ENCODE measurements around the gene MTMR3.

MTMR3 gene

DNA sequence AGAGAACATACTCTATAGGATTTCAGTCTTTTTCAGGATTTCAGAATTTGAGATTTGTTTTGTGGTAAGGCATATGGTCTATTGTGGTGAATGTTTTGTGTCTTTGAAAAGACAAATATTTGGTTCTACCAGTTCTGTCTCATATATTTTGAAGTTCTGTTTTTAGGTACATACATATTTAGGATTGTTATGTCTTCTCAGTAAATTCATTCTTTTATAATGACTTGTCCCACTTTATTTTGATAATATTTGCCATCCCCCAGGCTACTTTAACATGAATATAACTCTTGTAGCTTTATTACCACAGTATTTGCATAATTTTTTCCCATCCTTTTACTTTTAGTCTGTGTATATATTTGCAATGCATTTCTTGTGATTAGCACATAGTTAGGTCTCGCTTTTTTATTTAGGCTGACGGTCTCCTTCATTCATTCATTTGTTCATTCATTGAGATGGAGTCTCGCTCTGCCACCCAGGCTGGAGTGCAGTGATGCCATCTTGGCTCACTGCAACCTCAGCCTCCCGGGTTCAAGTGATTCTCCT is 32.1 kb downstream of the MTMR3 start:
- no peak overlapping the region for H3K4me3 ChIP-seq (IDR thresholded peaks at IDR 0.05; ENCODE audit: insufficient read depth, low read depth, low read length)
- H3K27me3 ChIP-seq (ENCODE audit: insufficient read depth, low read depth), result no peaks in the 10 kb centered on the region
- peaks cover 25% of the 10 kb centered on the region; the same call in 1 of the 2 replicates for H3K79me2 ChIP-seq (ENCODE audit: insufficient read depth, low read depth)
- no peak overlapping the region for H2AFZ ChIP-seq (ENCODE audit: low read depth)
- peaks cover 15% of the 10 kb centered on the region for H3K4me1 ChIP-seq (ENCODE audit: low read depth, poor library complexity, severe bottlenecking)
- no peak overlapping the region for H3K27ac ChIP-seq
- H3K36me3 ChIP-seq (ENCODE audit: insufficient read depth), result no peaks in the 10 kb centered on the region
- H3K9ac ChIP-seq, result no peak overlapping the region
- TF ChIP-seq, protein P1, sequence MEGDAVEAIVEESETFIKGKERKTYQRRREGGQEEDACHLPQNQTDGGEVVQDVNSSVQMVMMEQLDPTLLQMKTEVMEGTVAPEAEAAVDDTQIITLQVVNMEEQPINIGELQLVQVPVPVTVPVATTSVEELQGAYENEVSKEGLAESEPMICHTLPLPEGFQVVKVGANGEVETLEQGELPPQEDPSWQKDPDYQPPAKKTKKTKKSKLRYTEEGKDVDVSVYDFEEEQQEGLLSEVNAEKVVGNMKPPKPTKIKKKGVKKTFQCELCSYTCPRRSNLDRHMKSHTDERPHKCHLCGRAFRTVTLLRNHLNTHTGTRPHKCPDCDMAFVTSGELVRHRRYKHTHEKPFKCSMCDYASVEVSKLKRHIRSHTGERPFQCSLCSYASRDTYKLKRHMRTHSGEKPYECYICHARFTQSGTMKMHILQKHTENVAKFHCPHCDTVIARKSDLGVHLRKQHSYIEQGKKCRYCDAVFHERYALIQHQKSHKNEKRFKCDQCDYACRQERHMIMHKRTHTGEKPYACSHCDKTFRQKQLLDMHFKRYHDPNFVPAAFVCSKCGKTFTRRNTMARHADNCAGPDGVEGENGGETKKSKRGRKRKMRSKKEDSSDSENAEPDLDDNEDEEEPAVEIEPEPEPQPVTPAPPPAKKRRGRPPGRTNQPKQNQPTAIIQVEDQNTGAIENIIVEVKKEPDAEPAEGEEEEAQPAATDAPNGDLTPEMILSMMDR (conservative IDR thresholded peaks at IDR 0.05; ENCODE audit: low read depth, low read length), result no peak
- 0 out of 2 replicates have a peak, but pooled peaks cover 5% of the 10 kb centered on the region for H4K20me1 ChIP-seq (ENCODE audit: insufficient read depth)
- H3K4me2 ChIP-seq, result no peak overlapping the region

DNA sequence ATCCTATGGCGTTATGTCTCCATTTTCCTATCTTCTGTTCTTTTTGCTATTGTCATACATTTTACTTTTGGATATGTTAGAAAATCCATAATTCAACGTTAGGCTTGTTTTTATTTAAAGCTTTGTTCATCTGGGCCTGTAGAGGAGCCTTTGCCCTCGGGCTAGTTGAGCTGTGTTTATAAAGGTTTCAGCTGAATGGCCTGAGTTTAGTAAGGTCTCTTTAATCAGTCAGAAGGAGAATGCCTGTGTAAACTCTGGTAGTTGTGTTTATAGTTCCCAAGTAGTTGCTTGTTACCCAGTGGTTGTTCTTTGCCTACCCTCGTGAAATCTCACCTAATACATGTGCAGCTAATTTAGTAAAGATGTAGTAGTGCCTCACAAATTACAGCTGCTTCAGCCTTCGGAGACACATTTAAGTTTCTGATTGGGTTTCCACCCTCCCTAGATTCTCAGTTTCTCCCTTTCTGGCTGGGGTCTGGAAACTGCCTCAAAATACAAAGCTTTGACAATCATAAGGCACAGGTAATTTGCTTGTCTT is 33.1 kb downstream of the MTMR3 start:
- peaks cover 25% of the 10 kb centered on the region; the same call in 1 of the 2 replicates for H3K79me2 ChIP-seq (ENCODE audit: insufficient read depth, low read depth)
- no peak overlapping the region for H3K4me2 ChIP-seq
- H3K4me1 ChIP-seq (ENCODE audit: low read depth, poor library complexity, severe bottlenecking), result peaks cover 15% of the 10 kb centered on the region
- no peak overlapping the region for H2AFZ ChIP-seq (ENCODE audit: low read depth)
- no peaks in the 10 kb centered on the region for H3K27me3 ChIP-seq (ENCODE audit: insufficient read depth, low read depth)
- no peak overlapping the region for H3K9ac ChIP-seq
- no peak overlapping the region for H3K4me3 ChIP-seq (IDR thresholded peaks at IDR 0.05; ENCODE audit: insufficient read depth, low read depth, low read length)
- H3K36me3 ChIP-seq (ENCODE audit: insufficient read depth), result no peaks in the 10 kb centered on the region
- TF ChIP-seq, protein P1 (conservative IDR thresholded peaks at IDR 0.05; ENCODE audit: low read depth, low read length), result no peak
- no peak overlapping the region for H3K27ac ChIP-seq
- H4K20me1 ChIP-seq (ENCODE audit: insufficient read depth), result 0 out of 2 replicates have a peak, but pooled peaks cover 5% of the 10 kb centered on the region

DNA sequence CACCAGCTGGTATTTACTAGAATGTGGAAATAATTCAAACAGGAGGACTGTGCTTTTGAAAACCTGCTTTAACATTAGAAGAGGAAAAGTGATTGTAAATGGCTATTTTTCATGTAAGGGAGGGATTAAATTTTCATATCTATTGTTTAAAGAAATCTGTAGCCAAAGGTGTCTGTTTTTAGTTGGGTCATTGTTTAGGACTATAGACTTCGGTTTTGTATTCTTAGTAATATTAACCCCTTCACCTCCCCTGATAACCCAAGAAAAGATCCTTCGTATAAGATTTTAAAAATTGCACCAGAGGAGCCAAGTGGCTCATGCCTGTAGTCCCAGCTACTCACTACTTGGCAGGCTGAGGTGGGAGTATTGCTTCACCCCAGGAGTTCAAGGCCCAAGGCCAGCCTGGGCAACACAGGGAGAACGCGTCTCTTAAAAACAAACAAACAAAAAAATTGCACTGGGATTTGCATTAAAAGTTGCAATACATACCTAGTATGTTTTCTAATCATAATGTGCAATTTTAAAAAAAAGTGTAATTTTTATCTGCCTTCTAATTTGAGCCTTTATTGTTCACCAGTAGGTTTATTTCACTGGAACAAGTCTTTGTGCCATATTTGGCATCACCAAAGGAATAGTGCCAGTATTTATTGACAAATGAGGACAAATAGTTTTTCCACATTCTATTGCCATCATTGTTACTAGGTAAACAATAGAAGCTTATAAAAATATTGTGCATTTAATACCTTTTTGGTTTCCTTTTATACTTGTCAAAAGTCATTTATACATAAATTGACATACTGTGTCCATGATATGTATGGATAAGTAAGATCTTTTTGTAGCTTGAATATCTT is 34.3 kb downstream of the MTMR3 start:
- Histone ChIP-seq H3K79me2 (ENCODE audit: insufficient read depth, low read depth) (peaks cover 26% of the 10 kb centered on the region; the same call in 1 of the 2 replicates), H2AFZ (ENCODE audit: low read depth) (no peak overlapping the region), H3K4me2 (no peak overlapping the region), H3K36me3 (ENCODE audit: insufficient read depth) (no peaks in the 10 kb centered on the region), H3K9ac (no peak overlapping the region), H3K27ac (no peak overlapping the region), H3K4me1 (ENCODE audit: low read depth, poor library complexity, severe bottlenecking) (peaks cover 15% of the 10 kb centered on the region), H4K20me1 (ENCODE audit: insufficient read depth) (0 out of 2 replicates have a peak, but pooled peaks cover 5% of the 10 kb centered on the region), H3K4me3 (IDR thresholded peaks at IDR 0.05; ENCODE audit: insufficient read depth, low read depth, low read length) (no peak overlapping the region), H3K27me3 (ENCODE audit: insufficient read depth, low read depth) (no peaks in the 10 kb centered on the region)
- TF ChIP-seq, protein P1 (conservative IDR thresholded peaks at IDR 0.05; ENCODE audit: low read depth, low read length), result no peak

DNA sequence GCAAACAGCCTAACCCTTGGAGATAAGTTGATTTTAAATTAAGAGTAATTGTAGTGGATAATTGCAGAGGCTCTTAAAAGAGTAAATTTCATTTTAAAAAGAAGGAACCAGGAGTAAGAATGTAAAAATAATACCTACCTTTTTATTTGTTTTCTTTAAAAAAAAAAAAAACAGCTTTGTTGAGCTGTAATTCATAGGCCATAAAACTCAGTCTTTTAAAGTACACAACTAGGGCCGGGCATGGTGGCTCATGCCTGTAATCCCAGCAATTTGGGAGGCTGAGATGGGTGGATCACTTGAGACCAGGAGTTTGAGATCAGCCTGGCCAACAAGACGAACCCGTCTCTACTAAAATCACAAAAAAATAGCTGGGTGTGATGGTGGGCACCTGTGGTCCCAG is 42.4 kb downstream of the MTMR3 start:
- no peak overlapping the region for H3K27ac ChIP-seq
- H3K4me2 ChIP-seq, result no peak overlapping the region
- no peak overlapping the region for H3K9ac ChIP-seq
- no peaks in the 10 kb centered on the region for H3K36me3 ChIP-seq (ENCODE audit: insufficient read depth)
- H3K79me2 ChIP-seq (ENCODE audit: insufficient read depth, low read depth), result peaks cover 40% of the 10 kb centered on the region; the same call in 1 of the 2 replicates
- no peak overlapping the region for H2AFZ ChIP-seq (ENCODE audit: low read depth)
- H3K27me3 ChIP-seq (ENCODE audit: insufficient read depth, low read depth), result no peaks in the 10 kb centered on the region
- no peaks in the 10 kb centered on the region for H4K20me1 ChIP-seq (ENCODE audit: insufficient read depth)
- TF ChIP-seq, protein P1 (conservative IDR thresholded peaks at IDR 0.05; ENCODE audit: low read depth, low read length), result no peak
- no peaks in the 10 kb centered on the region for H3K4me1 ChIP-seq (ENCODE audit: low read depth, poor library complexity, severe bottlenecking)
- no peak overlapping the region for H3K4me3 ChIP-seq (IDR thresholded peaks at IDR 0.05; ENCODE audit: insufficient read depth, low read depth, low read length)
